HG03520 (cell line): ENCODE measurements around the gene WDFY3.
"Not testable (repeated sequence)": the region's sequence is repeated elsewhere in the genome, so short reads cannot be mapped to it uniquely, and the experiment has no call there.

ENCODE experiments used
- ATAC-seq: cut with Tn5 transposase; IDR thresholded peaks from one replicate; pipeline ENCODE4 v1.9.1; 2021; ENCODE audit warnings: mild to moderate bottlenecking, moderate library complexity; ENCODE audit not compliant: unreplicated experiment

WDFY3 gene

GRCh38 chr4:84862064-84862463 lies 104.4 kb downstream of the WDFY3 start:
- no peak for ATAC-seq

GRCh38 chr4:84857296-84857695 lies 109.2 kb downstream of the WDFY3 start:
- ATAC-seq = no peak

- no peak for ATAC-seq
These were observed 109.9 kb downstream of the WDFY3 start for GRCh38 chr4:84856468-84857049.

- ATAC-seq = no peak
These were observed 110.7 kb downstream of the WDFY3 start for GRCh38 chr4:84855774-84856173.

GRCh38 chr4:84852081-84852480 lies 114.4 kb downstream of the WDFY3 start:
- ATAC-seq = no peak

GRCh38 chr4:84849051-84849640 lies 117.3 kb downstream of the WDFY3 start:
- ATAC-seq = no peak

- no peak for ATAC-seq
These were observed 118.1 kb downstream of the WDFY3 start for GRCh38 chr4:84848432-84848831.

GRCh38 chr4:84847978-84848377 lies 118.5 kb downstream of the WDFY3 start:
- no peak for ATAC-seq

GRCh38 chr4:84846985-84847384 lies 119.5 kb downstream of the WDFY3 start:
- no peak for ATAC-seq

- no peak for ATAC-seq
These were observed 125.1 kb downstream of the WDFY3 start for GRCh38 chr4:84841435-84841834.

GRCh38 chr4:84837751-84838150 lies 128.7 kb downstream of the WDFY3 start:
- no peak for ATAC-seq

GRCh38 chr4:84829633-84830032 lies 136.9 kb downstream of the WDFY3 start:
- not testable (repeated sequence) for ATAC-seq

- no peak for ATAC-seq
These were observed 139.8 kb downstream of the WDFY3 start for GRCh38 chr4:84826681-84827080.

- no peak for ATAC-seq
These were observed 140.7 kb downstream of the WDFY3 start for GRCh38 chr4:84825701-84826341.

GRCh38 chr4:84821064-84821463 lies 145.4 kb downstream of the WDFY3 start:
- ATAC-seq = no peak

- no peak for ATAC-seq
These were observed 152.3 kb downstream of the WDFY3 start for GRCh38 chr4:84814094-84814750.

GRCh38 chr4:84809946-84810345 lies 156.5 kb downstream of the WDFY3 start:
- no peak for ATAC-seq

- no peak for ATAC-seq
These were observed 158.2 kb downstream of the WDFY3 start for GRCh38 chr4:84808332-84808731.

- not testable (repeated sequence) for ATAC-seq
These were observed 159.9 kb downstream of the WDFY3 start for GRCh38 chr4:84806541-84806940.

GRCh38 chr4:84804136-84804535 lies 162.4 kb downstream of the WDFY3 start:
- no peak for ATAC-seq

- ATAC-seq = no peak
These were observed 162.8 kb downstream of the WDFY3 start for GRCh38 chr4:84803720-84804119.

GRCh38 chr4:84803116-84803515 lies 163.4 kb downstream of the WDFY3 start:
- ATAC-seq = no peak
